Skeletal muscle tissue (tissue), 4 donors: ENCODE data around the gene SASH1. TPM values are rescaled to one million over a fixed set of nuclear protein-coding genes. Genes with fewer than 3 reads are reported as not detected.
A peak's percentile ranks its signal among the peaks of the same experiment; 100 is the strongest.

Experiments used
- H3K27ac ChIP-seq: one replicate; pipeline ENCODE4 v1.7.0; 2013; ENCODE audit warnings: mild to moderate bottlenecking, low read depth, low read length, inconsistent platforms
- H3K27me3 ChIP-seq, 3 donors: one replicate each; pipeline ENCODE4 v1.7.0; 2013; ENCODE audit warnings: low read length in 3 of 3; ENCODE audit not compliant: control insufficient read depth in 3 of 3, insufficient read depth in 3 of 3
- H3K36me3 ChIP-seq, 3 donors: one replicate each; pipeline ENCODE4 v1.7.0; 2013; ENCODE audit warnings: low read length in 3 of 3; ENCODE audit not compliant: control insufficient read depth in 3 of 3, insufficient read depth in 3 of 3
- H3K4me1 ChIP-seq, 3 donors: one replicate each; pipeline ENCODE4 v1.7.0; 2013; ENCODE audit warnings: low read length in 3 of 3, mild to moderate bottlenecking in 3 of 3; ENCODE audit not compliant: control insufficient read depth in 3 of 3, insufficient read depth in 3 of 3
- H3K4me3 ChIP-seq, 3 donors: one replicate each; pipeline ENCODE4 v1.7.0; 2013; ENCODE audit warnings: low read length in 3 of 3
- H3K9ac ChIP-seq, 3 donors: one replicate each; pipeline ENCODE4 v1.7.0; 2013; ENCODE audit warnings: low read length in 3 of 3, mild to moderate bottlenecking in 3 of 3, moderate library complexity in 2 of 3, low read depth in 1 of 3
- H3K9me3 ChIP-seq, 3 donors: one replicate each; pipeline ENCODE4 v1.7.0; 2013; ENCODE audit warnings: low read length in 3 of 3; ENCODE audit not compliant: control insufficient read depth in 3 of 3
- total RNA-seq: library from RNA; depleted of rRNA; stranded (reverse); fragments of >200 nt; gene quantifications from one replicate; pipeline ENCODE4 v1.2.3, GENCODE V29; 2014
- donor health status: Osteomylitis.

SASH1 gene
- total RNA-seq, 1 donor from 2014 or later: 85.1 TPM

GRCh38 chr6:148529010-148529409 is 186.4 kb downstream of the SASH1 start:
- no peak overlapping the region for H3K9ac ChIP-seq
- H3K36me3 ChIP-seq: peaks cover 11 to 56% (median 24%) of the 10 kb centered on the region in 3 donors
- no peak overlapping the region for H3K4me3 ChIP-seq
- no peaks in the 10 kb centered on the region for H3K9me3 ChIP-seq
- no peak overlapping the region for H3K27ac ChIP-seq
- H3K4me1 ChIP-seq: peaks cover 4 to 9% (median 8%) of the 10 kb centered on the region in 3 donors
- H3K27me3 ChIP-seq: no peaks in the 10 kb centered on the region

GRCh38 chr6:148530394-148530953 is 187.8 kb downstream of the SASH1 start:
- Histone ChIP-seq H3K4me1 (peaks cover 4 to 9% (median 4%) of the 10 kb centered on the region in 3 donors), H3K4me3 (peak overlapping the region in 2 of 3 donors; percentile 16 to 17), H3K36me3 (peaks cover 25 to 66% (median 33%) of the 10 kb centered on the region in 3 donors), H3K9me3 (no peaks in the 10 kb centered on the region), H3K9ac (peak overlapping the region in 1 of 3 donors; percentile 34), H3K27me3 (no peaks in the 10 kb centered on the region), H3K27ac (no peak overlapping the region)

GRCh38 chr6:148530976-148531375 is 188.3 kb downstream of the SASH1 start:
- Histone ChIP-seq H3K27ac (no peak overlapping the region), H3K4me3 (no peak overlapping the region), H3K9ac (no peak overlapping the region), H3K27me3 (no peaks in the 10 kb centered on the region), H3K4me1 (peaks cover 3 to 9% (median 4%) of the 10 kb centered on the region in 3 donors), H3K36me3 (peaks cover 30 to 66% (median 33%) of the 10 kb centered on the region in 3 donors), H3K9me3 (no peaks in the 10 kb centered on the region)

- Histone ChIP-seq H3K9ac (no peak overlapping the region), H3K4me1 (peaks cover 3 to 9% (median 5%) of the 10 kb centered on the region in 3 donors), H3K9me3 (no peaks in the 10 kb centered on the region), H3K27ac (no peak overlapping the region), H3K27me3 (no peaks in the 10 kb centered on the region), H3K4me3 (no peak overlapping the region), H3K36me3 (peaks cover 30 to 59% (median 32%) of the 10 kb centered on the region in 3 donors)
Observed at GRCh38 chr6:148532698-148533097, 190.1 kb downstream of the SASH1 start.

GRCh38 chr6:148533309-148534107 is 190.9 kb downstream of the SASH1 start:
- peaks cover 30 to 55% (median 32%) of the 10 kb centered on the region in 3 donors for H3K36me3 ChIP-seq
- H3K9ac ChIP-seq: no peak overlapping the region
- H3K27ac ChIP-seq: no peak overlapping the region
- H3K4me1 ChIP-seq: peaks cover 7 to 13% (median 13%) of the 10 kb centered on the region in 3 donors
- H3K4me3 ChIP-seq: no peak overlapping the region
- H3K9me3 ChIP-seq: no peaks in the 10 kb centered on the region
- H3K27me3 ChIP-seq: no peaks in the 10 kb centered on the region

GRCh38 chr6:148534871-148535270 is 192.2 kb downstream of the SASH1 start:
- Histone ChIP-seq H3K27ac (no peak overlapping the region), H3K27me3 (no peaks in the 10 kb centered on the region)

GRCh38 chr6:148535381-148535780 is 192.7 kb downstream of the SASH1 start:
- Histone ChIP-seq H3K9me3 (no peaks in the 10 kb centered on the region), H3K4me3 (no peak overlapping the region), H3K4me1 (peaks cover 5 to 12% (median 11%) of the 10 kb centered on the region in 3 donors), H3K36me3 (peaks cover 32 to 55% (median 34%) of the 10 kb centered on the region in 3 donors), H3K9ac (no peak overlapping the region), H3K27ac (no peak overlapping the region), H3K27me3 (no peaks in the 10 kb centered on the region)

More at GRCh38 chr6:148534871-148535270, 192.2 kb downstream of the SASH1 start:
- H3K36me3 ChIP-seq: peaks cover 30 to 53% (median 32%) of the 10 kb centered on the region in 3 donors
- no peak overlapping the region for H3K4me3 ChIP-seq
- no peaks in the 10 kb centered on the region for H3K9me3 ChIP-seq
- peaks cover 7 to 13% (median 13%) of the 10 kb centered on the region in 3 donors for H3K4me1 ChIP-seq
- no peak overlapping the region for H3K9ac ChIP-seq

GRCh38 chr6:148535976-148536375 is 193.3 kb downstream of the SASH1 start:
- H3K27ac ChIP-seq: no peak overlapping the region
- H3K4me3 ChIP-seq: no peak overlapping the region
- H3K9me3 ChIP-seq: no peaks in the 10 kb centered on the region
- no peak overlapping the region for H3K9ac ChIP-seq
- H3K27me3 ChIP-seq: no peaks in the 10 kb centered on the region
- H3K4me1 ChIP-seq: peaks cover 4 to 9% (median 6%) of the 10 kb centered on the region in 3 donors
- H3K36me3 ChIP-seq: peaks cover 38 to 61% (median 40%) of the 10 kb centered on the region in 3 donors

GRCh38 chr6:148538261-148539190 is 195.9 kb downstream of the SASH1 start:
- H3K36me3 ChIP-seq: peaks cover 22 to 53% (median 48%) of the 10 kb centered on the region in 3 donors
- H3K4me3 ChIP-seq: no peak overlapping the region
- H3K27ac ChIP-seq: no peak overlapping the region
- peaks cover 4 to 9% (median 5%) of the 10 kb centered on the region in 3 donors for H3K4me1 ChIP-seq
- no peak overlapping the region for H3K9ac ChIP-seq
- H3K9me3 ChIP-seq: no peaks in the 10 kb centered on the region
- H3K27me3 ChIP-seq: no peaks in the 10 kb centered on the region
